HuH-7.5 (cell line): ENCODE data around the gene AUTS2.
"Not testable (repeated sequence)": the region's sequence is repeated elsewhere in the genome, so short reads cannot be mapped to it uniquely, and the experiment has no call there.

ENCODE experiments used
- DNase-seq: peaks from one replicate; pipeline ENCODE4 v3.0.0; 2011; ENCODE audit warnings: low spot score

Gene AUTS2

DNA sequence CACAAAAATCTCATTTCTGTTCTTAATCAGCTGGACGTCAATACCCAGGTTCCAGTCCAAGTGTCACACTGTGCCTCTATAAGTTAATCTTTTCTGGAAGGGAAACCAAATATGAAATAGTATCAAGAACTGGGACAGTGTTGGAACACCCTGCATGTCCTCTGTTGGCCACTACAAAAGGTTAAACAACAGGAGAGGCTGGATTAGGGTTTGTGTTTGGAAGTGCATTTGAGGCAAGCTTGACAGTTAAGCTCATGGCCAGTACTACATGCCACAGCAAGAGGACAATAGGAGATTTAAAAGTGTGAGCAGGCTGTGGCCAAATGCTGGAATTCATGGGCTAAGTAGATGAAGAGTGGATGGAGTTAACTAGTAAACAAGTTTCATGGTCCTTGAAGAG is 751.5 kb downstream of the AUTS2 start:
- no peak for DNase-seq

DNA sequence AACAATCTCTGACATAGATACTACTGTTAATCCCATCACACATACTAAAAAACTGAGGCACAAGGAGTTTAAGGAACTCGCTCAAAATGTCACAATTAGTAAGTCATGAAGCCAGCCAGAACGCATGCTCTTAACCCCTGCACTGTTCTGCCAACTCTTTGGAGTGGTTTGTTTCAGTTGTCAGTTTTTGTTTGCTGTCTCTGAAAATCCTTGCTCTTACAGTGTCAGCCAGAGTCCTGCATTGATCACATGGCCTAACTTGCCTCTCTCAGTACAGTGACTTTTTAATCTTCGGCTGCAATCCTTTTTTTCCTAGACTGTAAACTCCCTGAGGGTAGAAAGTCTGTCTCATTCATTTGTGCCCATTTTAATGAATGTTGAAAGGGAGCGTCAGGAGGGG is 753.8 kb downstream of the AUTS2 start:
- no peak for DNase-seq

DNA sequence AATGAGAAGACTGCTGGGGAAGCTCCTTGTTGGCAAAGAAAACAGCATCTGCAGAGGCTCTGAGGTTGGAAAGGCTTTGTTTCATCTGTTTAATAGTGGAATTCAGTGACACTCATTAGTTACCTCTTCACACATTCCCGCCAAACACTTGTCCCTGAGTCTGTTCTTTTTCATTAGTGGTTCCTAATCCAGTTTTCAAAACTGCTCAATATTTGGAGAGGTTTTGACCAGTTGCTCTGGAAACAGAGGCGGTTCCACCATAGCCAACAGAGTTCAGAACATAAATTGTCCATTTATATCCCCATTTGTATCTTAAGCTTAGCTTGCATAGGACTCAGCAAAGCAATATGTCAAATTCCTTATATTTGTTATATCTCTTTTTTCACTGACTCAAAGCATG is 754.6 kb downstream of the AUTS2 start:
- DNase-seq, result no peak

DNA sequence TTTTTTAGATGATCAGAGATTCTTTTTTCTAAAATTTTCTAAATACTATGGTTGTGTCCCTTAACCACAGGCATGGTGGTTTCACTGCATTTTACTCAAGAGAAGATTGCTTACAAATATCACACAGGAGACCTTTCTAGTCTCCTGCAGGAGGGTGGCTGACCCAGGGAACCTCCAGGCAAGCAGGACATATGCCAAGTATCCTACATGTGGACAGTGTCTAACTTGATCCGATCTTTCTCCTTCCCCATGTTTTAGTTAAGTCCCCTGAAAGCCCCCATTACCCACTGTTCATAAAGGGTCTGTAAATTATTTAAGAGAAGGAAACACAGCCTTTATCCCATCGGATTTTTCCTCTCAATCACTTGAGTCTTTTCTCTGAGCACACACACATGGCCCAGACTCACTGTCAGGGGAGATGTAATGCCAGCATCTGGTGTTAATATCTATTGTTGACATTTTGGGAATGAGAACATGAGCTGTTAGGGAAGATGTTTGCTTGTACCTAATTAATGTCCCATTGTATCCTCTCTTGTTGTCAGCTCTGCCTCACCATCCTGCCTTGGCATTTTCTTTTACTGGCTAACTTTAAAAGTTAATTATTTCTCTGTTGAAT is 755.2 kb downstream of the AUTS2 start:
- no peak for DNase-seq

DNA sequence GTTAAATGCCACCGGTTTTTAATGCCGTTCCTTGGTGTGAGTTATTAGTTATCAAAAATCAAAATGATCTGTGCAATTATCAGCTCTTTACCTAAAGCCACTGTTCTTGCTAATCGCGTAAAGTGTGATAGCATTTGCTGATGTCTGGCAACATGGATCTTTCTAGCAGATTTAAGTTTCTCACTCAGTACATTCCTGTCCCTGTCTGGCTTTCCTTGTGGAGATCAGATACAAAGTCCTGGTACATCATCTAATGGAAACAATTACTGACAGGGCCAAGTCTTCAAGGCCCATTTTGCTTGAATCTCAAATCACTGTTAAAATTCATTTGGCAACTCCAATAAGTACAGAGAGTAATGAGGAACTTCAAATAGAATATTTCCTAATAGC is 755.7 kb downstream of the AUTS2 start:
- DNase-seq, result no peak

DNA sequence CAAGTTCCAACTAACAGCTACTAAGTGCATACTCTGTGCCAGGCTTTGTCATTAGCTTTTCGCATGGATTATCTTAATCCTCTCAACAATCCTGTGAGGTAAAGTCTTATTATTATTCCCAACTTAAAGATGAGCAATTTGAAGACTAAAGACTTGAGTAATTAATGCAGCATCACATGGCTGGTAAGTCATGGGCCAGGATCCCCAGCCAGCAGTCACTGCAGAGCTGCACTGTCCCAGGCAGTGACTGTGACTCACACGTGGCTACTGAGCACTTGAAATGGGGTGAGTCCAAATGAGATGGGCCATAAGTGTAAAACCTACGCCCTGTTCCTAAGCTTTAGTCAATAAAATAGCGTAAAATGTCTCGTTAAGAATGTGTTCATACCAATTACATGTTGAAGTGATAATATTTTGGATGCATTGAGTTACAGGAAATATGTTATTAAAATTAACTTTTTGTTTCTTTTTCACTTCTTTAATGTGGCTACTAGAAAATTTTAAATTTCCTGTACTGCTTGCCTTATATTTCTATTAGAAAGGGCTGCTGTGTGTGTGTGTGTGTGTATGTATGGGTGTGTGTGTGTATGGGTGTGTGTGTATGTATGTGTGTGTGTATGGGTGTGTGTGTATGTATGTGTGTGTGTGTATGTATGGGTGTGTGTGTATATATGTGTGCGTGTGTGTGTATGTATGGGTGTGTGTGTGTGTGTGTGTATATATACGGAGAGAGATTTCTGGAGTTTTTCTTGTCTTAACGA is 756.3 kb downstream of the AUTS2 start:
- no peak for DNase-seq

DNA sequence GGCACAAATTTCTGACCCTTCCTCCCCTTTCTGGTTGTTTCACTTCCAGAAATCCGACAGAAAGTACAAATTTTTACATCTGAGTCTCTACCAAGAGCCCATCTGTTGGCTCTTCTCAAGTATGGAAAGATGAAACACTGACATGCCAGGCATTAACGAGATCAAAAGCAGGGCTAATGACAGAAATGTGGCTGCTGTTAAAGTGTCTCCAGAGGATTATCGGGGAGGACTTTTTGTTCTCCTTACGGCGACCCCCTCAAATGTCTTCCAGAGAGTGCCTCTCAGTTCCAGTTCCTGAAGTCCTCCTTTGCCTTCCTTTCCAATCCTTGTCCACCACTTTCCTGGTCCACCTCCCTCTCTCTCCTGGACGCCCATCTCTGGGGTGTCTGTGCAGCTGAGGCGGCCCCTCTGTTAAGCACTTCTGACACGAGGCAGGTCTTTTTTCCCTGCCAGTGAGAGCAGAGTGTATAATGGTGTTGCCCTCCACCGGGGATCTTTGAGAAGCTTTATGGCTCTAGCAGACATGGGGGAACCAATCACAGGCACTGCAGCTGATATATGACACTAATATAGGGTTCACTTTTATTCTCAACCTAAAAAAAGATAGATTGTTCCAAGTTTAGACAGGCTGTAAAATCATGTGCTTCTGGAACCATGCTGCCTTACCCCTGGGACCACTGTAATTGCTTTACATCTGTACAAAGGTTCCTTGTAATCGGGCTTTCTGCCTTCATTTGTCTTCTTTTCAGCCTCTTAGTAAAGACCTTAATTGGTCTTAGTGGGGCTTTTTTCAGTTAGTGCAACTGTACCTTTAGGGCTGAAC is 757.1 kb downstream of the AUTS2 start:
- DNase-seq, result no peak

DNA sequence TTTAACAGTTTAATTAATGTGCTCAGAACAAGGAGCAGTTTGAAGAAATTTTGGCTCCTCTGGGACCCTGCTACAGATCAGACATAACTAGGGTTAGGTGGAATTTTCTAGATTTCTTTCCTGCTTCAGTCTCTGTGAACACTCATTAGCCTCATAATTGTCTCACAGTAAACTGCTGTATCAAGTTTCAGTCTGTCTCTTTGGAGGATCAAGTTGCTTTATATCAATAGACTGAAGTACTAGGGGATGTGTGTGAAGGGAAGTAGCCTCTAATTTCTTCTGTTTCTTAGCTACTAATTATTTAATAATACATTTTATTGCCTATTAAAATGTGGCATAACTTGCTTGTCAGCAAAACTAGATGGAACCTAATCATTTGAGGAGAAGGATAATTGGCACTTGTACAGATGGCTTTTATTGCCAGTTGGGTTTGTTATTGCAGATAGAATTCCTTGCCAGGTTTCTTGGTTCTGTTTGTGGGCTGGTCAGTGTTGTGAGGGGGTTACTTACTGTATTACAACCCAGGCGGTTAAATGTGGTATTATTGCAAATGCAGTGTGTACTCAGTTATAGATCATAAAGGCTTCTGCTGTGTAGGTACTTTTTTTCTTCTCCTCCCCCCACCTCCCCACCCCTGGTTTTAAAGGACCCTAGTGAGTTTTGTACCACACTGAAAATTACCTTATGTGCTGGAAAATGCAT is 758.0 kb downstream of the AUTS2 start:
- no peak for DNase-seq

DNA sequence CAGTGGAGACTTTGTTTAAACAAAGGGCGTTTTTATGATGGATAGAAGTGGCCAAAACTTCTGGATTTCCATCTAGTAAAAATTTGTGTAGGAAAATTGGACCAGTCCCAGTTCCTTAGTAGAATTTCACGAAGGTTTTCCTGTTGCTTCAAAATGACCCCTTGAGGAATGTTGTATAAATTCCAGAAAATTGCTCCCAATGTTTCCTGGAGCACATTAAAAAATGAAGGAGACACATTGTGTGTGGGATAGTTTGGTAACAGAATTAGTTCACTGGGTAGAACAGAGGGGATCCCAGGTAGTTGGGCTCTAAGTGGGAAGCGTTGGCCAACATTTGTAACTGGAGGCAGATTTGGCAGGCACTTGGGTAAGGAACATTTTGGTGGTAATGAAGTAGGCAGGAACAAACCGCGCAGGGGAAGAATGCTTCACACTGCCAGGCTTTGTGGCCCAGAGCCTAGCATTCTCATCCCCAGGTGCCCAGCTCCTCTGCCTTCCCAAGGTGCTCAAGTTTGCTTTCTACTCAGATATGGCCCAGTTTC is 758.6 kb downstream of the AUTS2 start:
- no peak for DNase-seq

DNA sequence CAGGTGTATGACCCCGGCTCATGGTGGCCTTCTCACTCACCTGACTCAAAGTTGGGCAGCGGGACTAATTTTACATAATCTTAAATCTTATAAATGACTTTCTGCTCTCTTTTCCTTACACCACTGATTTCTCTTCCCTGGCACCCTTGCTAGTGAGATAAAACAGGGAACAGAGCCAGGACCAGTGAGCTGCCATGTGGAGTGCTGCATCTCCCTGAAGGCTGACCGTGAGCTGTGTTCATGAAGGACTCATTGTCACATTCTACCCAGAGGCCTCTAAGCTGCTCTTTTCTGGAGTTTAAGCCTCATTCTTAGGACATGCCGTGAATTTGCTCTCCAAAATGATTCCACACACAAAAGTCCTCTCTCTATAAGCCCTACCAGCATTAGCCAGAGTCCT is 762.3 kb downstream of the AUTS2 start:
- DNase-seq, result no peak

DNA sequence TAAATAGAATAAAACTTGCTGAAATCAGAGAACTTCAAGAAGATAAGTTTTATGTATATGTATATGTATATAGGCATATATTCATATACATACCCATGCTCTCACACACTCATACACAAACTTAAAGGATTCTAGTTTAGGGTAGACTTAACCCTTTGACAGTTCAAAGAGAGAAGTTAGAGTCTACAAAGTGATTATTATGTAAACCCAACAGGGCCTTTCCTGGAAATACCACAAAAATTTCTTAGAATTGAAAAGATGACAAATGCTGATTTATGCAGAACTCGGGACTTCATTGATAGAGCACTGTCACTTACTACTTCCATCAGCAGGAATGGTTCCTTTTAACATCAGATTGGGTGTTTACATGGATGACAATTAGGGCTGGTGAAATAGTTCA is 763.5 kb downstream of the AUTS2 start:
- no peak for DNase-seq

DNA sequence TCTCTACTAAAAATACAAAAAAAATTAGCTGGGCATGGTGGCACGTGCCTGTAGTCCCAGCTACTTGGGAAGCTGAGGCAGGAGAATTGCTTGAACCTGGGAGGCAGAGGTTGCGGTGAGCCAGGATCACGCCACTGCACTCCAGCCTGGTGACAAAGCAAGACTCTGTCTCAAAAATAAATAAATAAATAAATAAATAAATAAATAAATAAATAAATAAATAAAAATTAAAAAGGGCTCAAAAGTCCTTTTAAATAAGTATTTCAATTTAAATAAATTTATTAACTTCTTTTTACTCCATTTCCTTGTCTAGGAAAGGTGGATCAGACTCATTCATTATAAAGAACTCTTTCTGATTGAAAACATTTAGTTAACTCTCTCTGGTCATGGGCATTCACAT is 766.1 kb downstream of the AUTS2 start:
- DNase-seq, result not testable (repeated sequence)

DNA sequence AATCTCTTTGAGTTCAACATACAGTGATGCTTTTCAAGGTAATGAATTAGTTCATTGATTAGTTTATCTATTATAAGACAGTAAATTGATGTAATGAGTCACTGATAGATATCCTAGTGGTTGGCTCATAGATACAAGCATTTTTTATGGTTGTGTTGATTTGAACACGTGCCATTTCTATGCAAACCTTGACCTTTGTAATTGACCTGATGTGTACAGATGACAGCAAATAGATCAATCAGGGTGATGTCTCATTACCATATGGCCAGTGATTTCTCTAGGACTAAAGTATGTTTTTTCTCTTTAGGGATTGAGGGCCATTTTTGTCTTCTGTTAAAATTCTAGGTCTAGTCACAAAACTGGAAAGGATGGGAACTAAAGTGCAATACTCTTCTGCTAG is 773.4 kb downstream of the AUTS2 start:
- no peak for DNase-seq

DNA sequence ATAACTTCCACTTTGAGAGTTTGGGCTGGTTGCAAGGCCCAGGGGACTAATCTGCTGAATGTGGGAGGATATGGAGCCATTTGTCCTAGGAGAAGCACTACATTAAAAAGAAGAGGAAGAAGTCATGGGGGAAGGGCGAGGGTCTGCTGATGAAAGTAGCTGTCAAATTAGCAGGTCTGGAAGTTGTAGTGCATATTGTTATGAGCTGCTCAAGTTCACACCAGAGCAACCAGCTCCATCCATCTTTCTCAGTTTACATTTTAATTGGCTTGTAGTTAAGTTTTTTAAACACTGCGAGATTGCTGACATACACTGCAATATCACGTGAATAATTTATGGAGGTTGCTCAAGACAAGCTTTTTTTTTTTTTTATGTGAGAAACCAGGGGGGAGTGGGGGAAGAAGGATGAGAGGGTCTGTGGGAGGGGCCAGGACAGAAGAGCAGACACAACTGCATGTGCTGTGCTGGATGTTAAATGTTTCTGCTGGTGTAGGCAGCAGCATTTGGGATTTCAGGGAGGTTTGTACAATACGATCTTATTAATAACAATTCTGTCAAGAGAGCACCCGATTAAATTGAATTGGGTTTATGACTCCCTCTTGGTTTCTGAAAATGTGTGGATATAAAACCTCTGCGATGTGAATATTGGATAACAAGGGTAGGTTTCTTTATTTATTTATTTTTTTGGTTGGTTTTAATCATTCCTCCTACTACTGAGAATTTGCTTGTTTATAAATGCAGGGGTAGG is 774.7 kb downstream of the AUTS2 start:
- DNase-seq, result no peak

DNA sequence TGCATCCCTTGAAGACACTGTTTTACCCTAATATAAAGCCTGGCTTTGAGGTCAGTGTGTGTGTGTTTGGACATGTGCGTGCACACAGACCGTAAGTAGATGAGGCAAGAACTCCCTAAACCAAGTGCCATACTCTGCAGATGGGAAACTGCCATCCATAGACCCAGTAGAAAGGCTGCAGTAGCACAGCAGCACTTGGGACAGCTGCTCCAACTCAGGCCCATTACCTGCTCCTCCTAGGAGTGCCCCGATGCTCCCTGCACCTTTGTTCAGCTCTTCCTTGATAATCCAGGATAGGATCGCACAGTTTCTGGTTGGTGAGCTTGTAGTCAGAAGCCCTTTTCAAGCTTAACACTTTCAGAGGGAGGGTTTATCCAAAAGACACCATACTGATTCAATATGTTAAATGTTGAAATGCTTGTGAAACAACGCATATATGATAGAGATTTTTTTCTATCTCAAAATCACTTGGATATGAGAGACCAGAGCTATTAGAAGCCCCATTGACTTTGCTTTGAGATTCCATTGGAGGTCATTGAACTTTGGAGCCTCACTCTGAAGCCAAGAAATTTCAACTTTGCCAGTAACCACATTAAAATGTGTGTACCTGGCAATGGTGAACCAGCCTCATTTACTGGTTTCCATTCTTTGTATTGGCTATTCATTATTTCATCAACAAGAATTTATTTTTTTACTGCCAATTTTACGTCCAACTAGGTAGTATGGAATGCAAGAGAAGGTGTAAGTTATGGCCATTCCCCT is 776.7 kb downstream of the AUTS2 start:
- no peak for DNase-seq

DNA sequence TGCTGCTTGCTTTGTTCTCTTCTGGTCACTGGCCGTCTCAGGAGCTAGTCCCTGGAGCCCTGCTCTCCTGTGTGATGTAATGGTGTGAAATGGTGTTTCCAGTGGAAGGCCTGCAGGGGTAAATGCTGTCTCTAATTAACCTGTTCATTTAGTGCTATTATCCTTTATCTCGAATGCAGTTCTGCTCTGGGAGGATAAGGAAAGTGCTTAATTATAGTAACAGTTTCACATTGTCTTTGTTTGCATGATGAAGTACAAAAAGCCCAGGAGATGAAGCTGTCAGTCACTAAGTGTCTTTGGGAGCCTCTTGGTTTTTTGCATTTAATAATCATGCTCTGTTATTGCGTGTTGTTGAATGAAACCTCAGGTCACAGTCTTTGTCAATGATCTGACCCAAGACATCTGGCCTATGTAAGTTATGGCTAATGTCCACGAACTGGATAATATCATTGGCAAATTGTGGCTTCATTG is 778.3 kb downstream of the AUTS2 start:
- DNase-seq, result no peak

DNA sequence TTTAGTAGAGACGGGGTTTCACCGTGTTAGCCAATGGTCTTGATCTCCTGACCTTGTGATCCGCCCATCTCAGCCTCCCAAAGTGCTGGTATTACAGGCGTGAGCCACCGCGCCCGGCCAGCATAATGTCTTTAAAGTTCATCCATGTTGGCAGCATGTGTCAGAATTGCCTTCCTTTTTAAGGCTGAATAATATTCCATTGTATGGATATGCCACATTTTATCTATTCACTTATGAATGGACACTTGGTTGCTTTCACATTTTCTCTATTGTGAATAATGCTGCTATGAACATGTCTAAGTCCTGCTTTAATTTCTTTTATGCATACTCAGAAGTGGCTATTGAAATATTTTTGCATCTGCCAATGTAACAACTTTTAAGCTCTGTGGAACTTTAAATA is 779.7 kb downstream of the AUTS2 start:
- DNase-seq, result no peak

DNA sequence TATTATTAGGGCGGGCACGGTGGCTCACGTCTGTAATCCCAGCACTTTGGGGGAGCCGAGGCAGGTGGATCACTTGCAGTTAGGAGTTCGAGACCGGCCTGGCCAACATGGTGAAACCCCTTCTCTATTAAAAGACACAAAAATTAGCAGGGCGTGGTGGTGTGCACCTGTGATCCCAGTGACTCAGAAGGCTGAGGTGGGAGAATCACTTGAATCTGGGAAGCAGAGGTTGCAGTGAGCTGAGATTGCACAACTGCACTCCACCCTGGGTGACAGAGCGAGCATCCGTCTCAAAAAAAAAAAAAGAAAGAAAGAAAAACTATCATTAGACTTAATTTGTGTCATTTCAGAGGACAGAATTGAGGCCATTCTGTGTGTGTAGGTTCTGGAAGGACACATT is 780.9 kb downstream of the AUTS2 start:
- no peak for DNase-seq

DNA sequence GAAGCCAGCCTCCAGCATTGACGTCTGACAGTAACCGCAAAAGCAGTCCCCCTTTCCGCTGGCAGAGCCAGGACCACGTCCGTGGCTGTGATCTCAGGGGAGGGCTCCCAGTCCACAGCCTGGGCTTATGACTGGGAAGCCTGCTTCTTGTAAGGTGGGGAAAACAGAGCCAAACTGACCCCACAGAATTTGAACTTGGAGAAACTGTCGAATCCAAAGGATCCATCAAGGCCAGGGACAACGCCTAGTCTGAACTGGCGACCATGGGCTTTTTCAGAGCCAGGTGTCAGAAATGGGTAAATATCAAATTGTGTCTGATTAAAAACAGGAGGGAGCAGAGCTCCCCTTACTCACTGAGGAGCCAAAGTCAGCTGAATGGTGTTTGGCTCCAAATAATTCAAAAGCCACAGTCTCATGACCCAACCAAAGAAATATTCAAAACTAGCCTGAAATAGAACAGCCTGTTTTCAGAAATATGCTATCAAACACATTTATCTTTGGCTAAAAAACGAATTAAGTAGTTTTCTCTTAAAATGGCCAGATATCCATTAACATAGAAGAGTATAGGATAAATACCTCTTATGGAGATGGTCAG is 782.2 kb downstream of the AUTS2 start:
- no peak for DNase-seq

DNA sequence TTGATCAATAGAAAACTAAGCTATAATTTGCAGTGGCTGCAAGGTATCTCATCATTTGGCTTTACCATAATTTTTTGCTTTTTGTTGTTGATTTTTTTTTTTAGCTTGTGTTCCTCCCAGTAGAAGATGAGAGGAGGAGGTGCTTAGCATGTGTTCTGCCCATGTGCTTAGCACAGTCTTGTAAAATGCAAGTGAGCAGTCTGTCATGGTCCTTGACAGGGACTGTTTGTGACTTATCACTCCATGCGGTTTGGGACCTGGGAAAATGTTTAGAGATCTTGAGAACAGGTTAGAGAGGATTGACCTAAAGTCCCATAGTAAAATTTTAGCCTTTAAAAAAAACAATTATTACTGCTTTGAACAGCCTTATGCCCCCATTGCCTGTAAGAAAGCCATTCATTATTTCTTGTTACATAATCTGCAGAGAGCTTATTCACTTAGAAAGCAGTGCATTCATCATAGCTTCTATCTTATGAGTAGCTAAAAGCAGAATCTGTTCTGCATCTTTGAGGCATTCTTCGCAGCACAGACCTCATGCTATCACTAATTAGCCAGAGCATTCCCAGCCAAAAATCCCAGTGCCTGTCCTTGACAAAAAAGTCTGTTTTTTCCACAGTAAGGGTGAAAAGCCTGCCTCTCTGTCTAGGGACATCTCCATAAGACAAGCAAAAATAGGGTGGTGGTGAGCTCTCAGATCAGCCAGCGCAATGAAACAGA is 784.9 kb downstream of the AUTS2 start:
- no peak for DNase-seq
